ENCODE data around the gene EBF4.
"Not testable (repeated sequence)": the region's sequence is repeated elsewhere in the genome, so short reads cannot be mapped to it uniquely, and the experiment has no call there.

Gene EBF4

DNA sequence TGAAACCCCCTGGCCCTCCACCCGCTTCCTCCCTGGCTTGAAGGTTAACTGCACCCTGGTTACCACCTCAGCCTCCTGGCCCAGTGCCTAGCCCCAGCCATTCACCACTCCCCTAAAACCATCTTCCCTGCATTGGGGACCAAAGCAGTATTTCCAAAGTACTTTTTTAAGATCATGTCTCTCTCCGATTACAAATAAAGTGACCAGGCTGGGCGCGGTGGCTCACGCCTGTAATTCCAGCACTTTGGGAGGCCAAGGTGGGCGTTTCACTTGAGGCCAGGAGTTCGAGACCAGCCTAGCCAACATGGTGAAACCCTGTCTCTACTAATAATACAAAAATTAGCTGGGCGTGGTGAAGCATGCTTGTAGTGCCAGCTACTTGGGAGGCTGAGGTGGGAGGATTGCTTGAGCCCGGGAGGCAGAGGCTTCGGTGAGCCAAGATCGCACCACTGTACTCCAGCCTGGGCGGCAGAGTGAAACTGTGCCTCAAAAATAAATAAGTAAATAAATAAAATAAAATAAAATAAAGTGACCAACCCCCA, 3.5 kb downstream of the EBF4 start:
- in situ Hi-C loops (cut with HindIII; ENCODE audit: low pct_ligation_motif_present, low pct_unique_long_range_greater_than_20kb, low sequenced_read_pairs); DNase-seq: not testable (repeated sequence)

DNA sequence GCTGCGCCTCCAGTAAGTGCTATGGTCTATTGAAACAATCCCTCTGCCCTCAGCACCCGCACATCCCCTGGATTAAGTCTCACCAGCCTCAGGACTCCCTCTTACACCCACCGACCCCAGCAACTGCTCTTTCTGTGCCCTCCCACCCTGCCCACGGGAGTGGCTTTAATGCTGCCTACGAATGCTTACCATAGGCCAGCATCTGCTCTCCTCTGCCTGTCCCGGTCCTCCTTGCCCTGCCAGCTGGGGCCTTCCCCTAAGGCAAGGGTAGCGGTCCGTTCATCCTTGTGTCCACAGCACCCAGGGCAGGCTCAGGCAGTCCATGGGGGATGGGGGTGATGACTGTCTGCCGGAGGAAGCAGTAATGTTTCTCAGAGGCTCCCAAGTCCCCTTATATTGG, 4.1 kb downstream of the EBF4 start:
- DNase-seq: no peak
- in situ Hi-C loops (cut with HindIII; ENCODE audit: low pct_ligation_motif_present, low pct_unique_long_range_greater_than_20kb, low sequenced_read_pairs): no loop called here

DNA sequence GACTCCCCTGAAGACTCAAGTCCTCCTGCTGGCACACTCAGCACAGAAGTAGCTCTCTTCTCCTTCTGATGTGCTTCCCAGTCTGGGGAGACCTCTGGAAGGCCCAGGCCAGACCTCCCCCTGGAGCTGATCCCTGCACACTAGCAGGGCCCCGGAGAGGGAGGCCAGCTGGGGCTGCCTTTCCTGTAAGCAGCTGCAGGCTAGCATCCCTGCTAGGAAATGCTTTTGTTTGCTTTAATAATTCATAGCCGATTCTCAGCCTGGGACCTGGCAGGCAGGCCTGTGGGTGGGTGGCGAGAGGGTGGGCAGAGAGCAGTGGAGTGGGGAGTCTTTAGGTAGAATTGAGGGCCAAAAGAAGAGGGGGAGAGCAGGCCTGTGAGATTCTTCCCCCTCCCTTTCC, 5.2 kb downstream of the EBF4 start:
- in situ Hi-C loops (cut with HindIII; ENCODE audit: low pct_ligation_motif_present, low pct_unique_long_range_greater_than_20kb, low sequenced_read_pairs): no loop called here
- no peak for DNase-seq

DNA sequence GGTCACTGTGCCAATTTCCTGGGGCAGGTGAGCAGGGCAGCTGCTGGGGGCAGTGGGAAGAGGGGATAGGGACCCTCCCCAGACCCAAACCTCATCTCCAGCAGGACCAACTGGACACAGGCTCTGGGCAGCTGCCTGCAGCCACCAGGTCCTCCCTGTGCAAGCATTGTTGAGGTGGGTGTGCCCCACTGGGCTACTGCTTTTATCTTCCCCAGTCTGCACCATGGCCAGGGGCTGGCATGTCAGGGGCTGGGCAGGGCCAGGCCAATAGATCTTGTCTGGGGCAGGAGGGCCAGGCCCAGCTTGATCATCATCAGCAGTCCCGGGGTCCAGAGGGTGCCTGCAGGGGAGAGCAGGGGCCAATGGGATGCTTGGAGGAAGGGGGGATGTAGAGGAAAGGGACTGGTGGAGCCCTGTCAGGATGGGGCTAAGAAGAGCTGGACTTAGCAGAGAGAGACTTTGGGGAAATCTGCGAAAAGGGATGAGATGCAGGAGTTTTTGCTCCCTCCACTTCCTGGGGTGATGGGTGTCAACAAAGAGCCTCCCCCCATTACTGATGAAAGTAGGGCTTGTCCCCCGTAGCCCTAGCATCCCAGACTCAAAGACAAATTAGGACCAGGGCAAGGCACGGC, 5.7 kb downstream of the EBF4 start:
- DNase-seq: no peak
- in situ Hi-C loops (cut with HindIII; ENCODE audit: low pct_ligation_motif_present, low pct_unique_long_range_greater_than_20kb, low sequenced_read_pairs): no loop called here

DNA sequence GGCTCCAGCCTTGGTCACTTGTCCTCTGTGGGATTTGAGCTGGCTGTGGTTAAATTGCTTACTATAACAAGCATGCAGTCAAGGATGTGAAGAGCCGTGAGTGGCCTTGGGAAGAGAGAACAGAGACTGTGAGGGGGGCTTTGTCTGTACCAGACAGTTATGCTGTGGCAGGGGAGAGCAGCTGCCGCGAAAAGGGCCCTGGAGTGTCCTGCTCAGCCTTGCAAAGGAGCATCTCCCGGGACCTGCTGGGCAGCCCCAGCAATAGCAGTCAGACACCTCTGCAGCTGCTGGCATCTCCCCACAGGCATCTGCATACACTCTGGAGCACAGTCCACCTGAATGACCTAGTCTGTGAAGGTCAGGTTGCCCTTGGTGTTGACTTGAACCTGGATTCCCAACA, 6.3 kb downstream of the EBF4 start:
- no peak for DNase-seq
- in situ Hi-C loops (cut with HindIII; ENCODE audit: low pct_ligation_motif_present, low pct_unique_long_range_greater_than_20kb, low sequenced_read_pairs): no loop called here

DNA sequence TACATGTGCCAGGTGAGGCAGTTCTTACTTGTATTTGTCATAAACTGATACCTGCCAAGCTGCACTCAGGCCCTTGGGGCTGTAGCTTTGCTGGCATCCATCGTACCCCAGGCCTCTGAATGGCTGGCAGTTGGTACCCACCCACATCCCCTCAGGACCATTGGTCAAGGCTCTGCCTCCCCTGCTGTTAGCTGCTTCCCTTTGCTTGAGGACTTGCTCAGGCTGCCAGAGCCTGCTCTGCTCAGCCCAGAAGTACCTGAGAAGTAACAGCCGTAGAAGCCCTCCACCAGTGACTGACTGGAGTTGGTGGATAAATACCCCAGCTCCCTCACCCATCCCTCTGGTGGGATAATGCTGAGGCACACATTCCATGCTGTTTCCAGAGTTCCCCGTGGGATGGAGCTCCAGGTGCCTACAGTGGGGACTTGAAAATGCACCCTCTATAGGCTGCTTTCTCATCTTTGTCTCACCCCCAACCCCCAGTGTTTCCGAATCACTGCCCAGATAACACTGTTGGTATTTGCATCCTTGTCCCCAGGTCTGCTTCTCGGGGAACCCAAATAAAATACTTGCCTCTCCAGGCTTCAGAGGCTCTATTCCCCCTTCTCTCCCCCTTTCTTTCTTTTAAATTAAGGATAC, 7.3 kb downstream of the EBF4 start:
- DNase-seq: no peak
- in situ Hi-C loops (cut with HindIII; ENCODE audit: low pct_ligation_motif_present, low pct_unique_long_range_greater_than_20kb, low sequenced_read_pairs): no loop called here

DNA sequence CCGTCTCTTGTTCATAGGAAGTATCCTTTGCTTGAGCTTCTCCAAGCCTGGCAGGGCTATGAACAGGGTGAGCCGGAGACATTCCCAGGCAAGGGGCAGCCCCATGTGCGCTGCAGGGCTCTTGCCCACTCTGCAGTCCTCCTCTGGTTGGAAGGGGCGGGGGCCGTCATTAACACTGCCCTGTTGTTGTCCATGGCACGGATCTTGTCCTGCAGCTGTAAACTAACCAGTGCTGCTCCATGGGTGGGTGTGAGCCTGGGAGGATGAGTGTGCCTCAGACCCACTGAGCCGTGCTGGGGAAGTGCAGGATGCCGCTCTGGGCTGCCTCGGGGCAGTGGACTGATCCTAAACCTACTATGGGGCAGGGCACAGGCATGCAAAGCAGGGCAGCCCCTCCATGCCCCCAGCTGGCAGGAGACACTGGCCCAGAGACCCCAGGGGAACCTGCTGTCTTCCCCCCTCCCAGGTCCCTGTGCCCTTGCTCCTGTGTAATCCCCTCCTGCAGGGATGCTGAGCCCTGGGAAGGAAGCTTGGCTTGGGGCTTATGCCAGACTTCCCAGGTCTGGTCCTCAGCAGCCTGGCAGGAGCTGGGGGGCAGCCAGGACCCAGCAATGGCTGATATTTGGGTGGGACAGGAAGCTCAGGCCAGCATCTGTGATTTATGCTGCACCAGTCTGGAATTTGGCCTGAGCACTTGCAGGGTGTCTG, 8.5 kb downstream of the EBF4 start:
- DNase-seq: no peak
- in situ Hi-C loops (cut with HindIII; ENCODE audit: low pct_ligation_motif_present, low pct_unique_long_range_greater_than_20kb, low sequenced_read_pairs): no loop called here

DNA sequence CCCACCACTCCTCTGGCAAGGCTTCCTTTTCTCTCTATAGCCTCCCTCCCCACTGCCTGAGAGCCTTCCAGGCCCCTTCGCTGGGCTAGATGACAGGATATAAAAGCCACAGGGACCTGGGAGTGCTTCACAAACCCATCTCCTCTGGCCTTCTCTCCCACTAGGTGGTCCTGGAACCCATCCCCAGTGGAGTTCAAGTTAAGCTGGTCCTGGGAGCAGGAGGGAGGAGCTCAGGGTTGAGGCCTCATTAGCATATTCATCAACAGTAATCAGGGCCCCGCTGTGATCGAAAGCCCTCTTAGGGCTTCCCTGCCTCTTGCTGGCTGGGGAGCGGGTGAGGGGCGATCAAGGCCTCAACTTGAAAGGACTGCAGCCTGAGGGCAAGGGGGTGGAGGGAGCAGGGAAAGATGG, 9.1 kb downstream of the EBF4 start:
- in situ Hi-C loops (cut with HindIII; ENCODE audit: low pct_ligation_motif_present, low pct_unique_long_range_greater_than_20kb, low sequenced_read_pairs): no loop called here
- DNase-seq: no peak

DNA sequence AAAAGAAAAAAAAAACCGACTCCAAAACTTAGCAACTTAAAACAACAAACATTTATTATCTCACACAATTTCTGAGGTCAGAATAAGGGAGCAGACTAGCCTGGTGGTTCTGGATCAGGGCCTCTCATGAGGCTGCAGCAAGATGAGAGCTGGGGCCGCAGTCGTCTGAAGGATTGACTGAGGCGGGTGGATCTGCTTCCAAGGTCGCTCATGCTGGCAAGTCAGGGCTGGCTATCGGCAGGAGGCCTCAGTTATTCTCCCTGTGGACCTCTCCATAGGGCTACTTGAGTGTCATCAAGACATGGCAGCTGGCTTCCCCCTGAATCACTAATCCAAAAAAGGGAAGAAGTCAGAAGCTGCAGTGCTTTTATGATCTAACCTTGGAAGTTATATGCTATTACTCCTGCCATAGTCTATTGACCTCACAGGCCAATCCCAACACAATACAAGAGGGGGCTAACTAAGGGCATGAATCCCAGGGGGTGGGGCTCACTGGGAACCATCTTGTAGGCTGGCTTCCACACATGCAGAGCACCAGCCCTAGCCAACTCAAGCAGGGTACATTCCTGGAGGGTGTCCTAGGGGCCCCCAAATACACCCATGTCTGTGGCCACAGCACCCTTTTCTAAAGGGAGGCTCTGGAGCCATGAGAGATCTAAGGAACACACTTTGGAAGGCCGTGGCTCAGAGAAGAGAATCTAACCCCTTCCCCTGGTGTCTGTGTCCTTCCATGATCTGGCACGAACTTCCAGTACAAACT, 11.3 kb downstream of the EBF4 start:
- DNase-seq: no peak
- in situ Hi-C loops (cut with HindIII; ENCODE audit: low pct_ligation_motif_present, low pct_unique_long_range_greater_than_20kb, low sequenced_read_pairs): no loop called here

DNA sequence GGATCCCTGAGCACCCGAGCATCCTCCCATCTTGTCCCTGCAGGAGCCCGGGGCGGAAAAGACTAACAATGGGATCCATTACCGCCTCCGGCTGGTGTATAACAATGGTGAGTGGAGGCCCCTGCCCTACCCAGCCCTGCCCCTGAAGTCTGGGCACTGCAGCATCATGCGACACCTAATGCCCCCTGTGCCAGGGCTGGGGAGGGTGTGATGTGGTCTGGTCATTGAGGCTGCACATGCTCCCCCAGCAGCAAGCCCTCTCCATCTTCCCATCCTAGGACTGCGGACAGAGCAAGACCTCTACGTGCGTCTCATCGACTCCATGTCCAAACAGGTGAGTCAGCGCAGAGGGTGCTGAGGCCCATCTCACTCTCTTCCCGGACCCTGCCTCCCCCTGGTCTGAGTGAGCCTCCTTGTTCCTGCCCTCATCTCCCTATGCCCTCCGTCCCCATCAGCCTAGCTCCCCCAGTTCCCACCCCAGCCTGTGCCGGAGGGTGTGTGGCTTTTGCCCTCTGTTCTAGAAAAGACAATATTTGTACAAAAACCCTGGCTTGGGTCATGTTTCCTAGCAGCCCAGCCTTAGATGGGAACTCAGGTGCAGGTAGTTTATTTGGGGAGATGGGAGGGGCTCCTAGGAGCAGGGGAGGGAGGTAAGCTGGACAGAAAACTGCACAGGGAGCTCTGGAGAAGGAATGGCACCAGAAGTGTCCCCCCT, 13.5 kb downstream of the EBF4 start:
- no peak for DNase-seq
- in situ Hi-C loops (cut with HindIII; ENCODE audit: low pct_ligation_motif_present, low pct_unique_long_range_greater_than_20kb, low sequenced_read_pairs): no loop called here

DNA sequence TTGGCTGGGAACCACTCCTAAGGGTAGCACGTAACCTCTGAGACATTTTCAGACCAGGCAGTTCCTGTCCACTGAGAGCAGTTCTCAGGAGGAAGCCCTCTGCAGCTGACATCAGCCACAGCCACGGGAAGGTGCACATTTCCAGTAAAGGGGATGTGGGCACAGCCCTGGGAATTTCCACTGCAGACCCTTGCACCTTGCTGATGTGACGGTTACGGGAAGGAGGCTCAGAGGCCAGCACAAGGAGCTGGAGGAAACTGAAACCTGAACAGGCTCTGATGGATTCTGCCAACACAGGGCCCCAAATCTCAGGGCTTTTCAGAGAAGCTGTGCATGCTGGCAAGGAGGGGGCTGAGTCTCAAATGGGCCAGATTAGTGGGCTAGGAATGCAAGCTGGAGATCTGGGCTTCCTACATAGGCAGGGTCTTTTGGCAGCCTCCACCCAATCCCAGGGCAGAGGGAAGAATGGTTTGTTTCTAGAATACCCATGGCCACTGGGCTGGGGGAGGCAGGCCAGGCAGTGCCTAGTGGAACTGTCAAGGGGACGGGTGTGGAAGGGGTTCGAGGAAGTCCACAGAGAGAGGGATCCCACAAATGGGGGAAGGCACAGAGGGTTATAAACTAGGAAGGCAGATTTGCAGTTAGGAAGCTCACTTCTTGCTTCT, 14.2 kb downstream of the EBF4 start:
- in situ Hi-C loops (cut with HindIII; ENCODE audit: low pct_ligation_motif_present, low pct_unique_long_range_greater_than_20kb, low sequenced_read_pairs): no loop called here
- no peak for DNase-seq

DNA sequence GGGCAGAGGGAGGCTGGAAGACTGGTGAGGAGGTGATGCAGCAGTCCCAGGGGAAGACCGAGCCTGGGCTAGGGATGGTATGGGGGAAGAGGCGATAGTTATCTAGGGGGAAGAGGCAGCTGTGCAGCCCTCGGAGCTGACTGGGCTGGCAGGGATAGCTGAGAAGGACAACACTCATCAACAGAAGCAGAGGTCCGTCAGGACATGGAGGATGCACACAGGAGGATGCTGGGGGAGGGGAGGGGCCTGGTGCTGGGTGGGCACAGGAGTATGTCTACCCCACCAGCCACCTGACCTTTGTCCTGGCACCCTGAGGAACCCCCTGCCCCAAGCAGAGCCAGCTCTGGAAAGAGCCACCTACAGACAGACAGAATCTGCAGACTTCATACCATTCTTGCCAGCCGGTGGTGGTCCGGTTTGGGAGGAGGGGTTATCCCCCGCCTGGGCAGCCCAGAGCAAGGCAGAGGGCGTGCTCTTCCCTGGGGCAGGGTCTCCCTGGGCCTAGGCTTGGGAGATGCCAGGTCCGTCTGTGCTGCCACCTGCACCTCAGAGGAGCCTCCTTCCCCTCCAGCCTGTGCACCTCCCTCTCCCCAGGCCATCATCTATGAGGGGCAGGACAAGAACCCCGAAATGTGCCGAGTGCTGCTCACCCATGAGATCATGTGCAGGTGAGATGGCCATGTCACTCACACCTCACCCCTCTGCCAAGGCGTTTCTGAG, 14.9 kb downstream of the EBF4 start:
- in situ Hi-C loops (cut with HindIII; ENCODE audit: low pct_ligation_motif_present, low pct_unique_long_range_greater_than_20kb, low sequenced_read_pairs): no loop called here
- DNase-seq: no peak

DNA sequence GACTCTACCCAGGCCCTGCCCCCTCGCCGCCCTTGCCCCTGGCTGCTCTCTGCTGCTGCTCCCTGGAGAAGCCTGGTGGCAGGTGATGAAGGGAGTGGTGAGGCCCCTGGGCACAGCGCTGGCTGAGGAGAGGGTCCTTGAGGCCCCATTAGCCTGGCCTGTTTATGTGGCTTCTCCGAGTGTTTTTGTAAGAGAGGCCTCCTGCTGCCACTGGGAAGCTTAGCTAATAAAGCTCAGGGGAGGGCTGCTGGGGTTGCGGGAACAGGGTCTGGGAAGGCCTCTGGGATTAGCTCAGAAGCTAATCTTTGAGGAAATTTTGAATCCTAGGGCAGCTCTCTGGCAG, 15.5 kb downstream of the EBF4 start:
- DNase-seq: no peak
- in situ Hi-C loops (cut with HindIII; ENCODE audit: low pct_ligation_motif_present, low pct_unique_long_range_greater_than_20kb, low sequenced_read_pairs): no loop called here

DNA sequence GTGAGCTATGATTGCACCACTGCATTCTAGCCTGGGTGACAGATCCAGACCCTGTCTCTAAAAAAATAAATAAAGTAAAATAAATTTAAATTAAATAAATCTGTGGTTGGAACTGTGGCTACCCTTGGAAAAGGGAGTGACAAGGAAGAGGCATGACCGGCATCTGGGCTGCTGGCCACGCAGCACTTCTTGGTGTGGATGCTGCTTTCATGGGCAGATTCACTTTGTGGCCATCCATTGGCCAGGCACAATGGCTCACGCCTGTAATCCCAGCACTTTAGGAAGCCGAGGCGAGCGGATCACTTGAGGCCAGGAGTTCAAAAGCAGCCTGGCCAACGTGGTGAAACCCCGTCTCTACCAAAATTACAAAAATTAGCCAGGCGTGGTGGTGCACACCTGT, 16.1 kb downstream of the EBF4 start:
- no peak for DNase-seq
- in situ Hi-C loops (cut with HindIII; ENCODE audit: low pct_ligation_motif_present, low pct_unique_long_range_greater_than_20kb, low sequenced_read_pairs): no loop called here

DNA sequence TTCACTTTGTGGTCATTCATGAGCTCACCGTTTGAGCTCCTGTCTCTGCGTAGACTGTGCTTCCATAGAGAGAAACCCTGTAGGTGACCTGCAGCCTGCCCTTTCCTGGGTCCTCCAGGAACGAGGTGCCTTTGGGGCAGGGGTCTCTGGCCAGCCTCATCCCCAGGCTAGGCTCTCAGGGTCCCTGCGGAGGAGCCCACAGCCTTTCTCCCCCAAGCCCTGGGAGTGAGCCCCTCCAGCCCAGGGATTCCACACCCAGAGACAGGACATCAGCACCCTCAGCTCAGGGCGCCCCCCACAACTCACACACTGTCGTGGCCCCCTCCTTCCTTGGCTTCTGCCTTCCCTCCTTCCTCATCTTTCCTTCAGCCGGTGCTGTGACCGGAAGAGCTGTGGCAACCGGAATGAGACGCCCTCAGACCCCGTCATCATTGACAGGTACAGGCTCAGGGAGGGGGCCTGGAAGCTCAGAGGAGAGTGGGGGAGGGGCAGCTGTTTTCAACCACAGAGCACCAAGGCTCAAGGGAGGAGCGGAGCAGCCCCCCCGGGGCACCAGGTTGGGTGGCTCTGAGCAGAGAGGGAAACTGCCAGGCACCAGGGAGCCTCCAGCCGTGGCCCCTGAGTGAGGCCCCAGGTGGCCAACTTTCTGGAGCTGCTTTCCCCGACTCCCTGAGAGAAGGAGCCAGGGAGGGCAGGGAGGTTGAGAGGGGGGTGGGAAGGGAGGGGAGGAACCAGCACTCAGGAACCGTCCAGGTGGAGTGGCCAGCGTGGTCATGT, 16.8 kb downstream of the EBF4 start:
- no peak for DNase-seq
- in situ Hi-C loops (cut with HindIII; ENCODE audit: low pct_ligation_motif_present, low pct_unique_long_range_greater_than_20kb, low sequenced_read_pairs): no loop called here

DNA sequence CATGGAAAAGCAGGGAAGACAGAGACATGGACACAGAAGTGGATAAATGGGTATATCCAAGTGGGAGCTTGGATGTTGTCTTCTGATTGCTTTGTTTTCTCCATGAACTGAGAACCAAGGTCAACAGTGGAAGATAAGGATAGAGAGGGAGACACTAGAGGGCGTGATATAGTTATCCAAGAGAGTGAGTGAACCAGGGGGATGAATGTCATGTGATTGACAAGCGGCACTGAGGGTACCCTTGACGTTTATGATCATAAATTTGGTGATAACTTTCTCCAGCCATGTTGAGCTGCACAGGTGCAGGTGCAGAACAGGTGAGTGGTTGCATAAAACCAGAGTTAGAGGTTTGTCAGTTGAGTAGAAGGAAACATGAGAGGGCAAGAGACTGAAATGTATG, 20.7 kb downstream of the EBF4 start:
- DNase-seq: no peak
- in situ Hi-C loops (cut with HindIII; ENCODE audit: low pct_ligation_motif_present, low pct_unique_long_range_greater_than_20kb, low sequenced_read_pairs): no loop called here

DNA sequence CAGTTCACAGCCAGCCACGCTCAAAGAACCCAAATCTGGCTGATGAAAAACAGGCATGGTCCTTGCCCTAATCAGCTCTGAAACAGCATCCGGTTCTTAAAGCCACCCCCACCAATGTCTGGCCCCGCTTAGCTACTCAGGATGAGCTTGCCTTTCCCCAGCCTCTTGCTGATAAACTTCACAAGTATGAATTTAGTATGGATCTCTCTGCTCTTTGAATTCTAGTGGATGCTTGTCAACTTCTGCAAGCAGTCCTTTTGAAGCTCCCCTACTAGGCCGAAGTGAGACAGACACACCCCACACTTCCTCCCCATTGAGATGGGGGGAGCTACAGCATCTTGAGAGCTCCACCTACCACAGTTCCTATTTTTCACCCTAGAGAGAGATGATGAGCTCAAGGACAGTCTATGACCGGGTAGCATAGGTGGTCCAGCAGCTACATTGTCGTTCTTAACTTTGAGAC, 36.7 kb downstream of the EBF4 start:
- in situ Hi-C loops (cut with HindIII; ENCODE audit: low pct_ligation_motif_present, low pct_unique_long_range_greater_than_20kb, low sequenced_read_pairs): no loop called here
- DNase-seq: no peak
